ENCODE results near the gene PIP5K1C. TPM values are rescaled to one million over a fixed set of nuclear protein-coding genes. Genes with fewer than 3 reads are reported as not detected.

The PIP5K1C gene
- total RNA-seq, 1 donor from 2014 or later: 43.6 TPM

- intact Hi-C loops (cut with DNase I): no loop called here
Measured at GRCh38 chr19:3671680-3672574, 28.3 kb downstream of the PIP5K1C start.

GRCh38 chr19:3670796-3671679, 29.2 kb downstream of the PIP5K1C start:
- peaks cover 34% of the 10 kb centered on the region for H3K4me1 ChIP-seq
- peak overlapping the region; percentile 83 for H3K27ac ChIP-seq
- TF ChIP-seq CTCF (IDR thresholded peaks at IDR 0.05): no peak
- ATAC-seq: peak; percentile 60 to 63
- peak overlapping the region; percentile 36 for H3K4me3 ChIP-seq
- no peaks in the 10 kb centered on the region for H3K27me3 ChIP-seq (ENCODE audit: low read depth)
- H3K9me3 ChIP-seq: no peaks in the 10 kb centered on the region
- intact Hi-C loops (cut with DNase I): no loop called here
- DNase-seq: peak; percentile 69
- H3K36me3 ChIP-seq: peaks cover 7% of the 10 kb centered on the region

More at GRCh38 chr19:3671680-3672574, 28.3 kb downstream of the PIP5K1C start:
- TF ChIP-seq CTCF (IDR thresholded peaks at IDR 0.05): no peak
- ATAC-seq (peak; percentile 3 to 12), DNase-seq (no peak)
- Histone ChIP-seq H3K4me3 (peak overlapping the region; percentile 36), H3K27ac (peak overlapping the region; percentile 83), H3K27me3 (ENCODE audit: low read depth) (no peaks in the 10 kb centered on the region), H3K4me1 (peaks cover 31% of the 10 kb centered on the region), H3K9me3 (no peaks in the 10 kb centered on the region), H3K36me3 (peaks cover 3% of the 10 kb centered on the region)

GRCh38 chr19:3669947-3670795, 30.1 kb downstream of the PIP5K1C start:
- Histone ChIP-seq H3K36me3 (peaks cover 10% of the 10 kb centered on the region), H3K9me3 (no peaks in the 10 kb centered on the region), H3K4me3 (peak overlapping the region; percentile 36), H3K27me3 (ENCODE audit: low read depth) (no peaks in the 10 kb centered on the region), H3K4me1 (peaks cover 37% of the 10 kb centered on the region), H3K27ac (peak overlapping the region; percentile 83)
- intact Hi-C loops (cut with DNase I): no loop called here
- peak; percentile 18 to 31 for ATAC-seq
- no peak for DNase-seq
- TF ChIP-seq CTCF (IDR thresholded peaks at IDR 0.05): no peak

GRCh38 chr19:3669082-3669946, 31.0 kb downstream of the PIP5K1C start:
- no peak for ATAC-seq
- Histone ChIP-seq H3K9me3 (no peaks in the 10 kb centered on the region), H3K4me3 (no peak overlapping the region), H3K27me3 (ENCODE audit: low read depth) (no peaks in the 10 kb centered on the region), H3K4me1 (peaks cover 37% of the 10 kb centered on the region), H3K27ac (peak overlapping the region; percentile 83), H3K36me3 (peaks cover 19% of the 10 kb centered on the region)
- intact Hi-C loops (cut with DNase I): no loop called here
- no peak for TF ChIP-seq CTCF (IDR thresholded peaks at IDR 0.05)
- DNase-seq: no peak
